ENCODE results near the gene TTC23.

Gene TTC23

DNA sequence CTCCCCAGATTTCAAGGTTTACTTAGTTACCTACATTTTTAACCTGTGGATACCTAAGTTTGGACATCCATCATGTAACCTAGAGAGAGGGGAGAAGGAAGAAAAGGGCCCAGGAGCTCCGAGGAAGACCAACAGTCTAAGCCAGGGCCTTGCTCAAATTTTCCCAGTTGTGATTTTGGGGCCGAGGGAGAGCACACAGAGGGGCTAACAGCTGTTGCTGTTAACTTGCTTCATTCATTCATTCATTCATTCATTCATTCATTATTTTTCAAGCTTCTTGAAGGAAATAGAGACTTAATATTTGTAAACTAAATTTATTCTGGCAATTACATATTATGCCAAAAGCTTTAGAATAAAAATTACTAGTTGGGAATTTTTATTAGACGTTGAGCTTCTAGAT, 121.6 kb downstream of the TTC23 start:
- no peak for DNase-seq (ENCODE audit: low read depth in 1 of 2, low spot score in 1 of 2)
- no peak for TF ChIP-seq SPI1 (IDR thresholded peaks at IDR 0.05; ENCODE audit: borderline replicate concordance, low read depth)
- TF ChIP-seq, protein P1, sequence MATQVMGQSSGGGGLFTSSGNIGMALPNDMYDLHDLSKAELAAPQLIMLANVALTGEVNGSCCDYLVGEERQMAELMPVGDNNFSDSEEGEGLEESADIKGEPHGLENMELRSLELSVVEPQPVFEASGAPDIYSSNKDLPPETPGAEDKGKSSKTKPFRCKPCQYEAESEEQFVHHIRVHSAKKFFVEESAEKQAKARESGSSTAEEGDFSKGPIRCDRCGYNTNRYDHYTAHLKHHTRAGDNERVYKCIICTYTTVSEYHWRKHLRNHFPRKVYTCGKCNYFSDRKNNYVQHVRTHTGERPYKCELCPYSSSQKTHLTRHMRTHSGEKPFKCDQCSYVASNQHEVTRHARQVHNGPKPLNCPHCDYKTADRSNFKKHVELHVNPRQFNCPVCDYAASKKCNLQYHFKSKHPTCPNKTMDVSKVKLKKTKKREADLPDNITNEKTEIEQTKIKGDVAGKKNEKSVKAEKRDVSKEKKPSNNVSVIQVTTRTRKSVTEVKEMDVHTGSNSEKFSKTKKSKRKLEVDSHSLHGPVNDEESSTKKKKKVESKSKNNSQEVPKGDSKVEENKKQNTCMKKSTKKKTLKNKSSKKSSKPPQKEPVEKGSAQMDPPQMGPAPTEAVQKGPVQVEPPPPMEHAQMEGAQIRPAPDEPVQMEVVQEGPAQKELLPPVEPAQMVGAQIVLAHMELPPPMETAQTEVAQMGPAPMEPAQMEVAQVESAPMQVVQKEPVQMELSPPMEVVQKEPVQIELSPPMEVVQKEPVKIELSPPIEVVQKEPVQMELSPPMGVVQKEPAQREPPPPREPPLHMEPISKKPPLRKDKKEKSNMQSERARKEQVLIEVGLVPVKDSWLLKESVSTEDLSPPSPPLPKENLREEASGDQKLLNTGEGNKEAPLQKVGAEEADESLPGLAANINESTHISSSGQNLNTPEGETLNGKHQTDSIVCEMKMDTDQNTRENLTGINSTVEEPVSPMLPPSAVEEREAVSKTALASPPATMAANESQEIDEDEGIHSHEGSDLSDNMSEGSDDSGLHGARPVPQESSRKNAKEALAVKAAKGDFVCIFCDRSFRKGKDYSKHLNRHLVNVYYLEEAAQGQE (IDR thresholded peaks at IDR 0.05; ENCODE audit: insufficient replicate concordance, low read depth), result no peak
- no peak for TF ChIP-seq POLR2AphosphoS5 (IDR thresholded peaks at IDR 0.05; ENCODE audit: low read depth)
- TF ChIP-seq, protein P2, sequence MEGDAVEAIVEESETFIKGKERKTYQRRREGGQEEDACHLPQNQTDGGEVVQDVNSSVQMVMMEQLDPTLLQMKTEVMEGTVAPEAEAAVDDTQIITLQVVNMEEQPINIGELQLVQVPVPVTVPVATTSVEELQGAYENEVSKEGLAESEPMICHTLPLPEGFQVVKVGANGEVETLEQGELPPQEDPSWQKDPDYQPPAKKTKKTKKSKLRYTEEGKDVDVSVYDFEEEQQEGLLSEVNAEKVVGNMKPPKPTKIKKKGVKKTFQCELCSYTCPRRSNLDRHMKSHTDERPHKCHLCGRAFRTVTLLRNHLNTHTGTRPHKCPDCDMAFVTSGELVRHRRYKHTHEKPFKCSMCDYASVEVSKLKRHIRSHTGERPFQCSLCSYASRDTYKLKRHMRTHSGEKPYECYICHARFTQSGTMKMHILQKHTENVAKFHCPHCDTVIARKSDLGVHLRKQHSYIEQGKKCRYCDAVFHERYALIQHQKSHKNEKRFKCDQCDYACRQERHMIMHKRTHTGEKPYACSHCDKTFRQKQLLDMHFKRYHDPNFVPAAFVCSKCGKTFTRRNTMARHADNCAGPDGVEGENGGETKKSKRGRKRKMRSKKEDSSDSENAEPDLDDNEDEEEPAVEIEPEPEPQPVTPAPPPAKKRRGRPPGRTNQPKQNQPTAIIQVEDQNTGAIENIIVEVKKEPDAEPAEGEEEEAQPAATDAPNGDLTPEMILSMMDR (IDR thresholded peaks at IDR 0.05; ENCODE audit: insufficient read depth, low read length), result no peak
- no peak for TF ChIP-seq GABPA (IDR thresholded peaks at IDR 0.05; ENCODE audit: low read depth)
- no peak overlapping the region for H3K4me3 ChIP-seq (replicated peaks; ENCODE audit: insufficient read depth, low read length)
- H3K27me3 ChIP-seq (ENCODE audit: insufficient read depth, poor library complexity, severe bottlenecking), result no peaks in the 10 kb centered on the region
- H3K27ac ChIP-seq (replicated peaks), result no peak overlapping the region

DNA sequence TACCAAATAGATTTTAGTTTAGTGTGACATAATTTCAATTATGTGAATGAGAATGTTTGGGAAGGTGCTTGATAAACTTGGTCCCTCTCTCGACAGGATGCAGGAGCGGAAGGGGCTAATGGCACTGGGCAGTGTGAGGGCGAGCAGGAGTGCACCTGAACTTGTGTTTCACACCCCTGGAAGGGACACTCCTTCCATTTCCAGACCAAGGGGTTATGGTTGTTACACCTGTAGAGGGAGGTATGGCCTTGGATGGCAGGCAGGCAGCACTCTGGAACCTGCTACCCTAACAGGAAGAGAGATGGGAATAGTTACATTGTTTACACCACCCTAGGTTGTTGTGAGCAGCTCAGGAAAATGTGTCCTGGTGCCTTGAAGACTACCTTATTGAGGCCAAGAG, 122.5 kb downstream of the TTC23 start:
- no peak for DNase-seq (ENCODE audit: low read depth in 1 of 2, low spot score in 1 of 2)
- Histone ChIP-seq H3K27me3 (ENCODE audit: insufficient read depth, poor library complexity, severe bottlenecking) (no peaks in the 10 kb centered on the region), H3K27ac (replicated peaks) (no peak overlapping the region), H3K4me3 (replicated peaks; ENCODE audit: insufficient read depth, low read length) (no peak overlapping the region)
- TF ChIP-seq SPI1 (IDR thresholded peaks at IDR 0.05; ENCODE audit: borderline replicate concordance, low read depth) (no peak), GABPA (IDR thresholded peaks at IDR 0.05; ENCODE audit: low read depth) (no peak), POLR2AphosphoS5 (IDR thresholded peaks at IDR 0.05; ENCODE audit: low read depth) (no peak)
- TF ChIP-seq, protein P2 (IDR thresholded peaks at IDR 0.05; ENCODE audit: insufficient read depth, low read length), result no peak
- TF ChIP-seq, protein P1 (IDR thresholded peaks at IDR 0.05; ENCODE audit: insufficient replicate concordance, low read depth), result no peak

DNA sequence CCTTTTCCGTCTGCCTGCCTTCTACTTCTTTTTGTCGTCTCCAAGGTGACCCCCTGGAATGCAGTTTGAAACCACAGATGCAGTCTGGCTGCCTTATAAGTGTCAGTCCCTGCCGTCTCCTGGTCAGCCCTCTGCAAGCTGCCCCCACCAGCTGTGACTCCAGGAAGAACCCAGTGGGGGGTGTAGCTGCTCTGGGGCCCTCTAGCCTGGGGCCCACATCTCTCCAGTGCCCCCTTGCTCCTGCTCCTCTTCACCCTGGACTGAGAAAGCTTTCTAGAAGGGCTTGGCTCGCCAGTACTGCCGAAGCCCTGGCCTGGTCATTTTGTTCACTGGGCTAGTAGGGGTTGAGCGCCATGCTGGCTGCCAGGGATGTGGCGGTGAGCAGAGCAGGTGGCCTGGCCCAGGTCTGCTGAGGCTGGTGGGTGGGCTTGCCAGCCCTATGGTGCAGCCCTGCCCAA, 123.2 kb downstream of the TTC23 start:
- Histone ChIP-seq H3K4me3 (replicated peaks; ENCODE audit: insufficient read depth, low read length) (no peak overlapping the region), H3K27ac (replicated peaks) (no peak overlapping the region), H3K27me3 (ENCODE audit: insufficient read depth, poor library complexity, severe bottlenecking) (no peaks in the 10 kb centered on the region)
- TF ChIP-seq SPI1 (IDR thresholded peaks at IDR 0.05; ENCODE audit: borderline replicate concordance, low read depth) (no peak), GABPA (IDR thresholded peaks at IDR 0.05; ENCODE audit: low read depth) (no peak), POLR2AphosphoS5 (IDR thresholded peaks at IDR 0.05; ENCODE audit: low read depth) (no peak)
- TF ChIP-seq, protein P1 (IDR thresholded peaks at IDR 0.05; ENCODE audit: insufficient replicate concordance, low read depth), result no peak
- TF ChIP-seq, protein P2 (IDR thresholded peaks at IDR 0.05; ENCODE audit: insufficient read depth, low read length), result no peak
- DNase-seq (ENCODE audit: low read depth in 1 of 2, low spot score in 1 of 2), result no peak
